Germinal center (tissue), 1 donor: ENCODE measurements around the gene RALGDS.
"Not testable (repeated sequence)": the region's sequence is repeated elsewhere in the genome, so short reads cannot be mapped to it uniquely, and the experiment has no call there.

Source experiments
- DNase-seq: peaks from one replicate; pipeline ENCODE4 v3.0.0; 2012; ENCODE audit warnings: mixed read lengths, low spot score

Gene RALGDS

GRCh38 chr9:133067006-133067405 lies 54.0 kb downstream of the RALGDS start:
- DNase-seq = no peak

- no peak for DNase-seq
Measured at GRCh38 chr9:133066181-133066983, 54.7 kb downstream of the RALGDS start.

GRCh38 chr9:133065070-133065388 lies 56.0 kb downstream of the RALGDS start:
- DNase-seq = no peak

- no peak for DNase-seq
Measured at GRCh38 chr9:133064241-133065069, 56.6 kb downstream of the RALGDS start.

GRCh38 chr9:133063500-133064231 lies 57.4 kb downstream of the RALGDS start:
- DNase-seq = no peak

- DNase-seq = no peak
Measured at GRCh38 chr9:133063159-133063499, 57.9 kb downstream of the RALGDS start.

GRCh38 chr9:133062569-133062968 lies 58.5 kb downstream of the RALGDS start:
- not testable (repeated sequence) for DNase-seq

- DNase-seq = not testable (repeated sequence)
Measured at GRCh38 chr9:133061764-133062145, 59.3 kb downstream of the RALGDS start, which contains the start of gene CEL. Gene CEL (plus strand): TSS chr9:133061981. CDS start chr9:133062003, 22 bp downstream.

GRCh38 chr9:133061019-133061763 lies 59.8 kb downstream of the RALGDS start:
- DNase-seq = not testable (repeated sequence)

- DNase-seq = no peak
Measured at GRCh38 chr9:133060417-133060841, 60.6 kb downstream of the RALGDS start.

GRCh38 chr9:133059623-133060022 lies 61.4 kb downstream of the RALGDS start:
- DNase-seq = no peak

GRCh38 chr9:133058550-133059320 lies 62.3 kb downstream of the RALGDS start:
- DNase-seq = no peak

GRCh38 chr9:133058071-133058470 lies 63.0 kb downstream of the RALGDS start:
- DNase-seq = no peak

GRCh38 chr9:133057553-133057952 lies 63.5 kb downstream of the RALGDS start:
- no peak for DNase-seq

- no peak for DNase-seq
Measured at GRCh38 chr9:133057006-133057405, 64.0 kb downstream of the RALGDS start.

- no peak for DNase-seq
Measured at GRCh38 chr9:133056533-133056932, 64.5 kb downstream of the RALGDS start.

GRCh38 chr9:133055788-133056420 lies 65.1 kb downstream of the RALGDS start:
- no peak for DNase-seq

GRCh38 chr9:133054966-133055365 lies 66.1 kb downstream of the RALGDS start:
- DNase-seq = no peak

GRCh38 chr9:133054194-133054890 lies 66.7 kb downstream of the RALGDS start:
- no peak for DNase-seq

- DNase-seq = no peak
Measured at GRCh38 chr9:133051966-133052539, 69.0 kb downstream of the RALGDS start.
